Measurements from ENCODE around the gene VWA5B1. TPM values are rescaled to one million over a fixed set of nuclear protein-coding genes. Genes with fewer than 3 reads are reported as not detected.

VWA5B1 gene
- total RNA-seq, 1 experiment from 2014 or later: not detected

DNA sequence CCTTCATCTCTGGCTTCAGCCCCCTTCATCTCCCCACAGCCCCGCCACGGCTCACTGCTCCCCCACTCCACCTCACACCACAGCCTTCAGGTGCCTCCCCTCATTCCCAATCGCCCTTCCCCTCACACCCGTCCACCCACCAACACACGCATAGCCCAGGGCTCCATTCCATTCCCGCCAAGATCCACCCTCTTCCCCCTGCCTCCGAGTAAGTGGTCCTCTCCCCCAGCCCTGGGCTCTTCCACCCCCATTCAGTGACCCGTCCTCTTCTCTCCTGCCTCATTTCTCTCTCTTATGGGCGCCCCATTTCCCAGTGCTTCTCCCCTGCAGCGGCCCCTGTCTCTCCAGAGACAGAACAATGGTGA lies 53.2 kb downstream of the VWA5B1 start:
- H3K36me3 Mint-ChIP-seq (ENCODE audit: insufficient read depth, unreplicated experiment): no peaks in the 10 kb centered on the region
- peaks cover 2% of the 10 kb centered on the region for H3K9me3 Mint-ChIP-seq (ENCODE audit: low read depth, unreplicated experiment)
- DNase-seq: no peak
- intact Hi-C loops (cut with micrococcal nuclease; ENCODE audit: unreplicated experiment): no loop called here
- H3K4me3 Mint-ChIP-seq (ENCODE audit: low read depth, unreplicated experiment): no peak overlapping the region
- CTCF ChIA-PET: no interaction called here
- no peak overlapping the region for H3K27ac Mint-ChIP-seq (ENCODE audit: unreplicated experiment)
- H3K27me3 Mint-ChIP-seq (ENCODE audit: unreplicated experiment): peaks cover 39% of the 10 kb centered on the region
- TF ChIP-seq, protein P1, sequence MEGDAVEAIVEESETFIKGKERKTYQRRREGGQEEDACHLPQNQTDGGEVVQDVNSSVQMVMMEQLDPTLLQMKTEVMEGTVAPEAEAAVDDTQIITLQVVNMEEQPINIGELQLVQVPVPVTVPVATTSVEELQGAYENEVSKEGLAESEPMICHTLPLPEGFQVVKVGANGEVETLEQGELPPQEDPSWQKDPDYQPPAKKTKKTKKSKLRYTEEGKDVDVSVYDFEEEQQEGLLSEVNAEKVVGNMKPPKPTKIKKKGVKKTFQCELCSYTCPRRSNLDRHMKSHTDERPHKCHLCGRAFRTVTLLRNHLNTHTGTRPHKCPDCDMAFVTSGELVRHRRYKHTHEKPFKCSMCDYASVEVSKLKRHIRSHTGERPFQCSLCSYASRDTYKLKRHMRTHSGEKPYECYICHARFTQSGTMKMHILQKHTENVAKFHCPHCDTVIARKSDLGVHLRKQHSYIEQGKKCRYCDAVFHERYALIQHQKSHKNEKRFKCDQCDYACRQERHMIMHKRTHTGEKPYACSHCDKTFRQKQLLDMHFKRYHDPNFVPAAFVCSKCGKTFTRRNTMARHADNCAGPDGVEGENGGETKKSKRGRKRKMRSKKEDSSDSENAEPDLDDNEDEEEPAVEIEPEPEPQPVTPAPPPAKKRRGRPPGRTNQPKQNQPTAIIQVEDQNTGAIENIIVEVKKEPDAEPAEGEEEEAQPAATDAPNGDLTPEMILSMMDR (IDR thresholded peaks at IDR 0.05; ENCODE audit: unreplicated experiment): no peak
- BruUV-seq (replicated peaks): no TSS peak
- H3K4me1 Mint-ChIP-seq (ENCODE audit: low read depth, unreplicated experiment): no peaks in the 10 kb centered on the region

DNA sequence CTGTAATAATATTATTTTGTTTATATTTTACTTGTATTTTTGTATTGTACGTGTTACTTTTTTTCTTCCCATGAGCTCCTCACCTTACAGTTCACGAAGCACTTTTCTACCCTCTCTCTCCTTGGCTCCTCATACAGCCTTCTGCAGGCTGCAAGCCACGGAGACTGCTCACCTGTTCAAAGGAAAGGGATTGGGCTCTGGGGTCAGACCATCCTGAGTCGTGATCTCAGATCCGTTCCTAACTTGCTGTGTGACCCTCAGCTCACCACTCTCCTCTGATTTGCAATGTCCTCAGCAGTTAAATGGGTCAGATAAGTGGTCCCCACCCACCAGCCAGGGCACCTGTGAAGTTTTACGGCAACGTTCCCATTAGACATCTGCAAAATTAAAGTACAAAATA lies 54.1 kb downstream of the VWA5B1 start:
- no peaks in the 10 kb centered on the region for H3K36me3 Mint-ChIP-seq (ENCODE audit: insufficient read depth, unreplicated experiment)
- CTCF ChIA-PET: no interaction called here
- H3K27me3 Mint-ChIP-seq (ENCODE audit: unreplicated experiment): peaks cover 35% of the 10 kb centered on the region
- intact Hi-C loops (cut with micrococcal nuclease; ENCODE audit: unreplicated experiment): no loop called here
- no peak for DNase-seq
- H3K4me3 Mint-ChIP-seq (ENCODE audit: low read depth, unreplicated experiment): no peak overlapping the region
- no peak overlapping the region for H3K27ac Mint-ChIP-seq (ENCODE audit: unreplicated experiment)
- no TSS peak for BruUV-seq (replicated peaks)
- no peaks in the 10 kb centered on the region for H3K4me1 Mint-ChIP-seq (ENCODE audit: low read depth, unreplicated experiment)
- peaks cover 2% of the 10 kb centered on the region for H3K9me3 Mint-ChIP-seq (ENCODE audit: low read depth, unreplicated experiment)
- TF ChIP-seq, protein P1 (IDR thresholded peaks at IDR 0.05; ENCODE audit: unreplicated experiment): no peak

DNA sequence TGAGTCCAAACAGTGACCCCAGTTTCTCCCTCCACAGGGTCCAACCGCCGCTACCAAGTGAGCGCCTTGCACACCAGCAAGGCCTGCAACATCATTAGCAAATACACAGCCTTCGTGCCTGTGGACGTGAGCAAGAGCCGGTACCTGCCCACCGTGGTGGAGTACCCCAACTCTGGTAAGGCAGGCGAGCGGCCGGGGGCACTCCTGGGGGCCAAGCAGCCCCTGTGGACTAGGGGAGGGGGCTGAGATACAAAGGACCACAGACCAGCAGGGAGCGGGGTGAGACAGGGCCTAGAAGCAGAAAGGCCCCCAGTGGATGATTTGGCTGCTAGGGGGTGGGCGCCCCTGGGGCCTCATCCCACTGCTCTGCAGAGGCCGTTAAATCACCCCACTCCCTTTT lies 54.7 kb downstream of the VWA5B1 start:
- Mint-ChIP-seq H3K36me3 (ENCODE audit: insufficient read depth, unreplicated experiment) (no peaks in the 10 kb centered on the region), H3K27ac (ENCODE audit: unreplicated experiment) (no peak overlapping the region), H3K4me3 (ENCODE audit: low read depth, unreplicated experiment) (no peak overlapping the region), H3K9me3 (ENCODE audit: low read depth, unreplicated experiment) (peaks cover 2% of the 10 kb centered on the region), H3K27me3 (ENCODE audit: unreplicated experiment) (peaks cover 29% of the 10 kb centered on the region), H3K4me1 (ENCODE audit: low read depth, unreplicated experiment) (no peaks in the 10 kb centered on the region)
- intact Hi-C loops (cut with micrococcal nuclease; ENCODE audit: unreplicated experiment): no loop called here
- BruUV-seq (replicated peaks): no TSS peak
- CTCF ChIA-PET: no interaction called here
- no peak for DNase-seq
- TF ChIP-seq, protein P1 (IDR thresholded peaks at IDR 0.05; ENCODE audit: unreplicated experiment): no peak

DNA sequence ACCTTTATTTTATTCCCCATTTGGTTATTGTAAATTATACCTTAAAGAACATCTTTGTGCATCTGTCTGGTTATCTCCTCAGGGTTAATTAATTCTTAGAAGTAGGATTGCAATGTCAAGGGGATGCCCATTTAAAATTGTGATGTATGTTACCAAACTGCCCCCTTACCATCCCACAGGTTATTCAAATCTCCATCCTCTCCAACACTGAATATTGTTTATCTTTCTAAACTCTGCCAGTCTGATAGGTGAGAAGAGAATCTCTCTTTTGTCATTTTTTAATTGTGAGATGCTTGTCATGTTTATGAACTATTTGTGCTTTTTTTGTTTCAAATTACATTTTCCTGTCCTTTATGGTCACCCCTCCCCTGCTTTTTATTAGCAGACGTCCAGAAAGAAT lies 55.8 kb downstream of the VWA5B1 start:
- Mint-ChIP-seq H3K27me3 (ENCODE audit: unreplicated experiment) (peaks cover 27% of the 10 kb centered on the region), H3K27ac (ENCODE audit: unreplicated experiment) (no peak overlapping the region), H3K4me3 (ENCODE audit: low read depth, unreplicated experiment) (no peak overlapping the region), H3K36me3 (ENCODE audit: insufficient read depth, unreplicated experiment) (no peaks in the 10 kb centered on the region), H3K9me3 (ENCODE audit: low read depth, unreplicated experiment) (peaks cover 2% of the 10 kb centered on the region), H3K4me1 (ENCODE audit: low read depth, unreplicated experiment) (no peaks in the 10 kb centered on the region)
- BruUV-seq (replicated peaks): no TSS peak
- TF ChIP-seq, protein P1 (IDR thresholded peaks at IDR 0.05; ENCODE audit: unreplicated experiment): no peak
- intact Hi-C loops (cut with micrococcal nuclease; ENCODE audit: unreplicated experiment): no loop called here
- DNase-seq: no peak
- CTCF ChIA-PET: no interaction called here

DNA sequence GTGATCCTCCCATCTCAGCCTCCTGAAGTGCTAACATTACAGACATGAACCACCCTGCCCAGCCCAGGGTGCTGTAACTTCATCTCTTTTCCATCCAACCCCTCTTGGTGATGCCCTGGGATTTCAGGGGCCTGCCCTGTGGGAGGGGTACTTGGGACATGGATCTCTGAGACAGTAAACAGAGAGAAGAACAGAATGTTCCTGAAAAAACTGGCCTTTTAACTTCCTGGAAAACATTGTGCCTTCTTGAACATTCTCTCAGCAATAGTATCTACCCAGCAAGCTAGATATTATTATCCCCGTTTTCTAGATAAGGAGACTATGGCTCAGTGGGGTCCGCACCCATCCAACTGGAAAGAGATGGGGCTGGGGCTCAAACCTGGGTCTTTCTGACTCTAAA lies 57.0 kb downstream of the VWA5B1 start:
- intact Hi-C loops (cut with micrococcal nuclease; ENCODE audit: unreplicated experiment): no loop called here
- CTCF ChIA-PET: no interaction called here
- Mint-ChIP-seq H3K4me1 (ENCODE audit: low read depth, unreplicated experiment) (no peaks in the 10 kb centered on the region), H3K9me3 (ENCODE audit: low read depth, unreplicated experiment) (peaks cover 2% of the 10 kb centered on the region), H3K4me3 (ENCODE audit: low read depth, unreplicated experiment) (no peak overlapping the region), H3K27me3 (ENCODE audit: unreplicated experiment) (peaks cover 24% of the 10 kb centered on the region), H3K27ac (ENCODE audit: unreplicated experiment) (no peak overlapping the region), H3K36me3 (ENCODE audit: insufficient read depth, unreplicated experiment) (no peaks in the 10 kb centered on the region)
- BruUV-seq (replicated peaks): no TSS peak
- no peak for DNase-seq
- TF ChIP-seq, protein P1 (IDR thresholded peaks at IDR 0.05; ENCODE audit: unreplicated experiment): no peak
